GDM1 (cell line): ENCODE data around the gene HDAC11.
A peak's percentile ranks its signal among the peaks of the same experiment; 100 is the strongest.
"Not testable (repeated sequence)": the region's sequence is repeated elsewhere in the genome, so short reads cannot be mapped to it uniquely, and the experiment has no call there.

Experiments used
- DNase-seq: peaks from one replicate; lab custom pipeline; 2025; lab: John Stamatoyannopoulos, UW

HDAC11 gene

DNA sequence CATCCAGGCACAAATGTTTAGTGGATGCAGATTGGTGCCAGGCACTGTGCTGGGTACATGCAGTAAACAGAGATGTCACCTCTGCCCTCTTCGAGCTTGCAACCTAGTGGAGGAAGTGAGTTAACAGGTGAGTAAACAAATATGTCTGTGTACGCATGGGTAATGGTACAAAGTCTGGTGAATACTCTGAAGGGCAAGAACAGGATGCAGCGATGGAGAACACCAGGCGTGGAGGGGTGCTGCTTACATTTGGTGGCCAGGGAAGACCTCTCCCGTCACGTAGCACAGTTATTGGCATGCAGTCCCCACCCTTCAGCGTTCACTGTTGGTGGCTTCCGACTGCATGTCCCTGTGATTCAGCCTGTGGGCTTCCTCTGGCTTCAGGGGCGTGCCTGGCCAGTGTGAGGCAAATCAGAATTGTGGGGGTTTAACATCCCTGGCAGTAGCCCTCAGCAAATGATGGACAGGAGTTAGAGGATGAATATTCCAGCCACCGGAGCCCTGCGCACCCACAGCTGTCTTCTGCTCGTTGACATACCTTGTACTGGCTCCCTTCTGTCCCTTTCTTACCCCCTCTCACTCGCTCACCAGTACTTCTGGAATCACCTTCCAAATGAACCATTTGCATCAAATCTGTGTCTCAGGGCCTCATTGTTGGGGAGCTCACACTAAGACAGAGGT, 9.1 kb upstream of the HDAC11 start:
- DNase-seq: no peak

DNA sequence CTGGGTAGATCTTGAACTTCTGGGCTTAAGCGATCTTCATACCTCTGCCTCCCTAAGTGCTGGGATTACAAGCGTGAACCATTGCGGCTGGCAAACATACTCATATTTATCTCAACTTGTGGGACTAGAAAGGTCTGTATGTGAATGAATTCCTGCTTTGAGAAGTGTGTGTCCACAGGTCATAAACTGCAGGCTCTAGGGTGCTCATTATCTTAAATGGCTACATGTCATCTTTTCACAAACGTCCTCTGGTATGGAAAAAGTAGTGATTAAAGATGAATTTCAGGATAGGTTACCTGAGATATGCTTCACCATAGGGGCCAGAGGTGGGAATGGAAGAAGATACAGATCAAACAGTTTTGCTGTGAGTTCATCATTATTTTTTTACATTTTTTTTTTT, 7.8 kb upstream of the HDAC11 start:
- no peak for DNase-seq

DNA sequence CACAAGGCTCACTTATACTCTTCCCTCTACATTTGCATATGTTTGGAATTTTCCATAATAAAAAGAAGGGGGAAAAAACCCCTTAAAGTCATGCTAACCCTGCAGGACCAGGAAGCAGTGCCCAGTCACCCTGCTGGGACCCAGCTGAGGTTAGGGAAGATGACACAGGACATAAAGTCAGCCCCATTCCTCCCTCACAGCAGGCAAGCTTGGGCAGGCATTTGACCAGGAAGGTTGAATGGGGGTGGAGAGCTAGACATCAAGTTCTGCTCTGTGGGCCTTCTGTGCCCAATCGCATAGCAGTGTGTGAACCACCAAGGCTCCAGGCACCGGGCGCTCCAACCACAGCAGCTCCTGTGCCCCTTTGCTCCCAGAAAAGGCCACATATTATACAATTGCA, 7.1 kb upstream of the HDAC11 start:
- no peak for DNase-seq

DNA sequence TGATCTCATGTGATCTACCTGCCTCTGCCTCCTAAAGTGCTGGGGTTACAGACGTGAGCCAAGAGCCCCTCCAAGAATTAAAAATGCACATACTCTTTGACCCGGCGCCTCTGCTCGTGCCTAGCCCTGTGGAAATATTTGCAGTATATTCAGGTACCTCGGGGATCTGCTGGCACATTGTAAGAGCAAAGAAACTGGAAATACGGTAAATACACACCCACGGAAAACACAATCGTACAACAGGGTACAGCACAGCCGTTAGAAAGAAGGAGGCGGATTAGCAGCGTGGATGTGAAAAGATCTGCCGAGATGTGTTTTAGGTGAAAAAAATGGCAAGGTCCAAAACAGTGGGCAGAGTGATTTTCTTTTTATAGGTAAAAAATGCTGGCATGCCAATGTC, 6.1 kb upstream of the HDAC11 start:
- no peak for DNase-seq

DNA sequence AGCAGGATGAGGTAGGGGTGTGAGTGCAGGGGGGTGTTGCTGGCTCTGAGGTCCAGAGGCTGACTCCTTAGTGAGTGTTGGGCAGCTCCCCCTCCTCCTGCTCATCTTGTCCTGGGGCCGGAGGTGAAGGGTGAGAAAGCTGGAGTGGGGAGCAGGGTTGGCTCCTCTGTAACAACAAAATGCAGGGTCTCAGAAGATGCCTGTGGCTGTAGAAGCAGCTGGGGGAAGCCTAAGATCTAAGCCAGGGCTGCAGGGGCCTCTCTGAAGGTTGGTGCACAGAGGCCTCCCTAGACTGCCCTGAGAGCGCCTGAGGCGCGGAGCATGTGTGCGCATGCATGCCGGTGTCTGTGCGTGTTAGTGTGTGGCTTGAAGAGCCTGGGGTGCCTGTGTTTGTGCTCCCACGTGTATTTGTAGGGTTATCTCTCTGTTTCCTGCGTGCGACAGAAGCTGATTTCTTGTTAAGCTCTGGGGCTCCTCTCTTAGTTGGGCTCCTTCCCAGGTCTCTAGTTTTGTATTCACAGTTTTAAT, 5.3 kb upstream of the HDAC11 start:
- DNase-seq: no peak

DNA sequence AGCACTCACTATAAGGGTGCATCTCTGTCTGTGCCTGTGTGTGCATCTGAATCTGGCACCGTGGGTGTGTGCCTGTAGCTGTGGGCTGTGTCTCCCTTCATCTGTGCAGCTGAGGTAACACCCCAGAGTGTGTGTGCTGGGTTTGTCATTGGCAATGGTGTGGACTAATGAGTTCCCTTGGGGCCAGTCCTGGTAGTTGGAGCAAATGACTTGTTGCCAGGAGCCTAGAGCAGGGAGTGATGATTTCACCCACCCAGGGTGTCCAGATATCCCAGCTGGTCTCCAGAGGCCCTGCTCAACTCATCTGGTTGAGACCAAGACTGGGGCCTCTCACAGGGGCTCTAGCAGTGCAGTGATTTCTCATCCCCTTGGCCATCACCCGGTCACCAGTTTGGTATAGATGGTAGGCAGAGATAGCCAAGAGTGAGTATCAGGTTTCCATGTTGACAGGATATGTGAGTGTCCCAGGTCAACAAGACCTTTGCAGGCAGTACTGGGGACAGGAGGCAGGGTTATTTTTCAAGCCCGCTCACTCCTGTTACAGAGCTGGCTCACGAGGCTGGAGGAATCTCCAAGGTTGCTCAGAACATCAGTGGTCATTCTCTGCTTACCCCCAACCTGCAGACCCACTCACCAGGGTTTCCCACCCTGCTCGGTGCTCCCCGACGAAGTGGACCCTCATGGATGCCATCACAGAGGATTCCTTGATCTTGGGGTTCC, 4.1 kb upstream of the HDAC11 start:
- no peak for DNase-seq

DNA sequence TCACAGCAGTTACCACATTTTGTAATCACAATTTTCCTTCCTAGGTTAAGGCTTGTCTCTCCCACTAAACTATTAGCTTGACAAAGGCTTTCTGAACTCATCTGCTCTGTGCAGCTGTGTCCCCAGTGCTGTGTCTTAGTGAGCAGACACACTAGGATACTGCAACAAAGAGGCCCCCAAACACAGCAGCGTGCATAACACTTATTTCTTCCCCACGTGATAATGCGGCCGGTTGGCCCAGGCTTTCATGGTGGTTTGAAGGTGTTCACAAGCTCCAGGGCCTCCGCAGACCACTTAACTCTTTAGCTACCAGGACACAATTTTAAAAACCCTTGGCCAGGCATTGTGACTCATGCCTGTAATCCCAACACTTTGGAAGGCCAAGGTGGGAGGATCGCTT, 2.2 kb upstream of the HDAC11 start:
- no peak for DNase-seq

DNA sequence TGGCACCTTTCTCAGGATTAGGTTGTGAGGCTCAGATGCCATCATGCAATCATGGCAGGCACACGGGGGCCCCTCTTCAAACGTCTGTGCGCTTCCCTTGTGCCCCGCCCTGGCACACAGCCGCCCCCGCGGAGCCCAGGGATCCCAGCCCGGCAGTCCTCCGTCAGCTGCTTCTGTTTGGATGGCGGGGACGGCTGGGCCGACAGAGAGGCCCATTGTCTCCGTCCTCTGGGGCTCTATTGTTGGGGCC, 849 bp upstream of the HDAC11 start:
- no peak for DNase-seq

DNA sequence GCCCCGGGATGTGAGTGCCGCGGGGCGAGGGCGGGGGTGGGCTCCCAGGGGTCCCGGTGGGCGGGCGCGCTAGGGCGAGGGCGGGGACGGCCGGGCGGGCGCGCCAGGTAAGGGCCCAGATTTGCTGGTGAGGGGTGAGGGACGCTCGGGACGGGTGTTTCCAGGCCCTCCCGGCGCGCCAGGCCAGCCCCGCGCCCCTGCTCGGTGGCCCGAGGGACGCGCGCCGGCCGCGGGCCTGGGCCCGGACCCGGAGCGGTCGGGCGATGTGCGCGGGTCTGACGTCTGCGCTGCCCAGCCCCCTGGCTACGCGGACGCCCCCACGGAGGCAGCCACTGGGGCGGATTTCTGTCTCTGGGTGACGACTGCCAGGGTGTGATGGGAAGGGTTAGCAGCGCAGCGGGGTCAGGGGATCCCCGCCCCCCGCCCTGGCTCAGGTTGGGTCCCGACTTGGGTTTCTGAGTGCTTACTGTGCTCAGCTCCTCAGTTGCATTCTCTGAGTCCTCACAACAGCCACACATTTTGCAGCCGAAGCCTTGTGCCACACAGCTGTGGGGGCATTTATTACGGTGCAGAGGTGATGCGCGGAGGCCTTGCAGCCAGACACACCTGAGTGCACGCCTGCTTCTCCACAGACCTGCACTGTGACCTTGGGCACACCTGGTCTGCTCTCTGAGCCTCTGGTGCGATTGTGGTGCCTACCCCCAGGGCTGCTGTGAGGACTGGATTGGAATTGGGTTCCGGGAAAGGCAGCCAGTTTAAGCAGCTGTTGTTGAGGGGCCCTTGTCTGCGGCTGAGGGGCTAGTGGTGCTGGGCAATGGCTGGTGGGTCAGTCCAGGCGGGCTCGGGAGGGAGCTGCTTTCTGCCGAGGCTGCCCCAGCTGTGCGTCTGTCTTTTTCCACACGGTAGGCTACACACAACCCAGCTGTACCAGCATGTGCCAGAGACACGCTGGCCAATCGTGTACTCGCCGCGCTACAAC, 523 bp downstream of the HDAC11 start:
- no peak for DNase-seq

DNA sequence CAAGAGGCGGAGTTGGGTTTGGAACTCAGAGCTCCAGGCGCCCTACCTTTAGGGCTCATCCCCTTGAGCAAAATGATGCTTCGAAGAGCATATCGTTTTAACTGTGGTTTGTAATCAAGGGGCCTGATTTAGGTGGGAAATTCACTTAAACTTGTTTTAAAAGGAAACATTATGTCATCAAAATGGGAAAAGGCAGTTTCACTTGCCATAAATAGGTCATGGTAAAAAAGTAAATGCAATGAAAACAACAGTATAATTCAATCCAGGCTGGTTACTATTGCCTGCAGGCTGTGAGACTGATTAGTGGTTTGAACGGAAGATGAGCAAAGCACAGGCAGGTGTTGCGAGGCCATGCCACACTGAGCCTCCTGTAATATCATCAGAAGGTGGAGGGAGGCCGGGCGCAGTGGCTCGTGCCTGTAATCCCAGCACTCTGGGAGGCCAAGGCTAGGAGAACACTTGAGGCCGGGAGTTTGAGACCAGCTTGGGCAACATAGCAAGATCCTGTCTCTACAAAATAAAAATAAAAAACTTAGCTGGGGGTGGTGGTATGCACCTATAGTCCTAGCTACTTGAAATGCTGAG, 2.1 kb downstream of the HDAC11 start:
- no peak for DNase-seq

DNA sequence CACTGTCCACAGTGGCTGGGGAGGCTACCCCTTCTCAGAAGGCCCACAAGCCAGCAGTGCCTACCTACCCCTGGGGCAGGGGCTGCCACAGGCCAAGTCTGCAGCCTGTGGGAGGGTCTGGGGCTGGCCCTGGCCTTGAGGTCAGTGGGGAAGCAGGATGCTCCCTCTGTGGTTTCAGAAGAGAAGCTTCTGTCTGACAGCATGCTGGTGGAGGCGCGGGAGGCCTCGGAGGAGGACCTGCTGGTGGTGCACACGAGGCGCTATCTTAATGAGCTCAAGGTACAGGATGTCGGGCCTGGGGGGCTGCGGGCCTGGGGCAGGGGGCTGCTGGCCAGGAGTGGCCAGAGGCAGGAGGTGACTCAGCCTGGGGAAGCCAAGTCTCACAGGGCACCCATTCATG, 3.2 kb downstream of the HDAC11 start:
- no peak for DNase-seq

DNA sequence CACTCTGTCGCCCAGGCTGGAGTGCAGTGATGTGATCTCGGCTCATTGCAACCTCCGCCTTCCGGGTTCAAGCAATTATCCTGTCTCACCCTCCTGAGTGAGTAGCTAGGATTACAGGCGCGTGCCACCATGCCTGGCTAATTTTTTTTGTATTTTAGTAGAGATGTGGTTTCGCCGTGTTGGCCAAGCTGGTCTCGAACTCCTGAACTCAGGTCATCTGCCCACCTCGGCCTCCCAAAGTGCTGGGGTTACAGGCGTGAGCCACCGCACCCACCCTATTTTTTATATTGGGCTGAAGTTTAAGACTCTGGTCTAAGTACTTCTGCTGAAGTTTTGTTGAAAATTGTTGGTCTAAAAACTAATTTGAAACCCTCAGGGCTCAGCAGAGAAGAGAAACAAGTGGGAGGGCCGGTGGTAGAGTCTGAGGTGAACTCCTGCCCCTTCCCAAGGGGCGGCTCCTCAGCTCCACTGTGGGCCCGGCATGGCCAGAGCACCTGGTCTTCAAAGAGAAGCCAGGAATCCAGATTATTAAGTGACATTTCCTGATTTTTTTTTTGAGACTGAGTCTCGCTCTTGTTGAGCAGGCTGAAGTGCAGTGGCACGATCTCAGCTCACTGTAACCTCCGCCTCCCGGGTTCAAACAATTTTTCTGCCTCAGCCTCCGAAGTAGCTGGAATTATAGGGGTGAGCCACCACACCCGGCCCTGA, 4.0 kb downstream of the HDAC11 start:
- no peak for DNase-seq

DNA sequence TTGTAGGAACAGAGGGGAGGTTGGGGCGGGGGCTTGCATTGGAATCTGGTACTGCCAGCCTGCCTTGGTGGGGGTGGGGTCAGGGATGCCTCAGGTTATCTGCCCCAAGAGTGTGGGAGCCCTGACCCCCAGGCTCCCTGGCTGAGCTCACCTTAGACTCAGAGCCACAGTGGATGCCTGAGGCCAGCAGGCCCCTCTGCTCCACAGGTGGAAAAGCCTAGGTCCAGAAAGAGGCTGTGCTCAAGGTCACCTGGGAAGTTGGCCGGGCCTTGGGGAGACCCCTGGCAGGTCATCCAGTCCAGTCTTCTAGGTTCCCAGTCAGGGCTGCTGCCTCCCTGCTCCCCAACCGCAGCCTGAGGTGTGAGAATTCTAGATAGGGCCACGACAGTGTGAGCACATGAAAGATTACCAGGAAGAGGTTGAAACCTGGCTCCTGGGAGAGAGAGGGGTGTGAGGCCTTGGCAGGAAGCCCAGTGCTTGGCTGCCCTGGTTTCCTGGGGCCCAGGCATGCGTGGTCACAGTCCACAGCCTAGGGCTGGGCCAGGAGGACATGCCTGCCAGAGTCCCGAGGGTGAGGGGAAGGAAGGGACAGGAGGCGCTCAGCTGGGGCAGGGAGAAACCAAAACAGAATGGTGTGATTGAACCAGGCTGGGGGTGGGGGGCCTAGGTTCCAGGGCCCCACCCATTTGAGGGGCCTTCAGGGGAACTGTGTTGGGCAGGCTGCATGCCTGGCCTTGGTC, 4.9 kb downstream of the HDAC11 start:
- peak; percentile 37 for DNase-seq

DNA sequence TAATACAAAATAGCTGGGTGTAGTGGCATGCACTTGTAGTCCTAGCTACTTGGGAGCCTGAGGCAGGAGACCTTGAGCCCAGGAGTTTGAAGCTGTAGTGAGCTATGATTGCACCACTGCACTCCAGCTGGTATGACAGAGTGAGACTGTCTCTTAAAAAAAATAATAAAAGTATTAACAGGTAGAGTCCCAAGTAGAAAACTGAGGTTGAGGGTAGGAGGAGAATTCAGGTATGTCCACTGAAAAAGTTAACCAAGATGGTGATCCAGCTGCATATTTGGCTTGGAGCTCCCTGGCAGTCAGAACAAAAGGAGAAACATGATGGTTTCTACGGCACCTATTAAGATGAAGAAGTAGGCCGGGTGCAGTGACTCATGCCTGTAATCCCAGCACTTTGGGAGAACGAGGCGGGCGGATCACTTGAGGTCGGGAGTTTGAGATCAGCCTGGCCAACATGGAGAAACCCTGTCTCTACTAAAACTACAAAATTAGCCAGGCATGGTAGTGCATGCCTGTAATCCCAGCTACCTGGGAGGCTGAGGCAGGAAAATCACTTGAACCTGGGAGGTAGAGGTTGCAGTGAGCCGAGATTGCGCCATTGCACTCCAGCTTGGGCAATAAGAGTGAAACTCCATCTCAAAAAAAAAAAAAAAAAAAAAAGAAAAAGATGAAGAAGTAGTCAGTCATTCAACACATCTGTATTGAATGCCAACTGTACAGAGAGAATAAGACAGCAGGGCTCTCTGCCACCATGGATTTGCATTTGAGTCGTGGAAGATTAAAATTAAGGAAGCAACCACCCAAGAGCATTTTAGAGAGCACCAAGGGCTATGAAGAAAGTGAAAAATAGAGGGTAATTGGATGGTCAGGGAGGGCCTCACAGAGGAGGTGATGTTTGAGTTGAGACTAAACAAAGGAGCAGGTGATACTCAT, 5.8 kb downstream of the HDAC11 start:
- DNase-seq: not testable (repeated sequence)

DNA sequence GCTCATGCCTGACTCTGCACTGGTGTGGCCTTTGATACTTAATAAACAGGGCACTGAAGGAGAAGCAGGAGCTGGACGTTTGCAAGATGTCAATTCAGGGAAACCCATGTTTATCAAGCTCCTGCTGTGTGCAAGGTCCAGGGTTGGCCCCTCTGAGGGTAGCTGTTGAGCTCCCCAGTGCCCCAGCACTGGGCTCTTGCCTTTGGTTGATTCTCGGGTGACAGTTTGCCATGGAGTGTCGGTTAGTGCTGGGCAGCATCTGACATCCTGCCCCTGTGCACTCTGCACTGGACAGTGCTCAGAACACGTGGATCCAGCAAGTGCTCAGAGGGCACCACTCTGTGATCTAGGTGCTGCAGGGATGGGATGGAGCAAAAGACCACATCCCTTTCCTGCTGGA, 7.3 kb downstream of the HDAC11 start:
- no peak for DNase-seq

DNA sequence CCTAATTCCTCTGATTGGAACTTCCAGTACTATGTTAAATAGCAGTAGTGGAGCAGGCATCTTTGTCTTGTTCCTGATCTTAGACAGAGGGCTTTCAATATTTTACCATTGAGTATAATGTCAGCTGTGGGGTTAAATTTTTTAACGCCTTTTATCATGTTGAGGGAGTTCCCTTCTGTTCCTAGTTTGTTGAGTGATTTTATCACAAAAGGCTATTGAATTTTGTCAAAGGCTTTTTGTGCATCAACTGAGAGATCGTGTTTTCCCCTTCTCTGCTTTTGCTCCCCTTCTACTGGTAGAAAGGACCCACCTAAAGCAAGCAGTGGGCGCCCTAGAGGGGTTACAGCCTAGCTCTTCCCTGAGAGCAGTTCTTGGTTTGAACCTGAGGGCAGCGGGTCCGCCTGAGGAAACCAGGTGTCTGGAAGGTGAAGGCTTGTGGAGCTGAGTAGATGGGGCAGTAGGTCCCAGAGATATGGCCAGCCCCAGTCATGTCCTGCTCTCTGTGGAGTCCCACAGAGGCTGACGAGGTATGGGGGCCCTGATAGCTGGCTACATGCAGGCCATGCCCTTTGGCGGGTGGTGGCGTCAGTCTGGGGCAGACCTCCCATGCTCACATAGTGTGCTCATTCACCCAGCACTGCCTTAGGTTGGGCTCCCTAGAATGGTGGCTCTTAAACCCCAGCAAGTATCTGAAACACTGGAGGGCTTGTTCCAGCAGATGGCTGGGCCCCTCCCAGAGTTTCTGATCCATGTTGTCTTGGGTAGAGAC, 11.3 kb downstream of the HDAC11 start:
- DNase-seq: no peak

DNA sequence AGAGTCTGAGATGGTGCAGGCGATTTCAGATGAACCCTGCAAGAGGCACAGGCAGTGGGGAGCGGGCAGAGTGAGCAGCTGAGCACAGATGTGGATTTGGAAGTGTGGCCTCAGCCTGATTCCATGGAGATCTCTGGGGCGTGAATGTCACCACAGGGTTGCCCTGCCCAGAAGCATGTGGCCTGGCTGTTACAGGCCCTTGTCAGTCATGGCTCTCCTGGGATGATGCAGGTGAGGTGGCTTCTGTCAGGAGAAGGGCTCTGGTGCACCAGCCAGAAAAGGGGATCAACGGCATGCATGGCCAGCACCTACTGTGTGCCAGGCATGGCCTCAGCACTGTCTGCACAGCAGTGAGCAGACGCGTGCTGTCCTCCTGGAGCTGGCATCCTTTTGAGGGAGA, 11.9 kb downstream of the HDAC11 start:
- no peak for DNase-seq

DNA sequence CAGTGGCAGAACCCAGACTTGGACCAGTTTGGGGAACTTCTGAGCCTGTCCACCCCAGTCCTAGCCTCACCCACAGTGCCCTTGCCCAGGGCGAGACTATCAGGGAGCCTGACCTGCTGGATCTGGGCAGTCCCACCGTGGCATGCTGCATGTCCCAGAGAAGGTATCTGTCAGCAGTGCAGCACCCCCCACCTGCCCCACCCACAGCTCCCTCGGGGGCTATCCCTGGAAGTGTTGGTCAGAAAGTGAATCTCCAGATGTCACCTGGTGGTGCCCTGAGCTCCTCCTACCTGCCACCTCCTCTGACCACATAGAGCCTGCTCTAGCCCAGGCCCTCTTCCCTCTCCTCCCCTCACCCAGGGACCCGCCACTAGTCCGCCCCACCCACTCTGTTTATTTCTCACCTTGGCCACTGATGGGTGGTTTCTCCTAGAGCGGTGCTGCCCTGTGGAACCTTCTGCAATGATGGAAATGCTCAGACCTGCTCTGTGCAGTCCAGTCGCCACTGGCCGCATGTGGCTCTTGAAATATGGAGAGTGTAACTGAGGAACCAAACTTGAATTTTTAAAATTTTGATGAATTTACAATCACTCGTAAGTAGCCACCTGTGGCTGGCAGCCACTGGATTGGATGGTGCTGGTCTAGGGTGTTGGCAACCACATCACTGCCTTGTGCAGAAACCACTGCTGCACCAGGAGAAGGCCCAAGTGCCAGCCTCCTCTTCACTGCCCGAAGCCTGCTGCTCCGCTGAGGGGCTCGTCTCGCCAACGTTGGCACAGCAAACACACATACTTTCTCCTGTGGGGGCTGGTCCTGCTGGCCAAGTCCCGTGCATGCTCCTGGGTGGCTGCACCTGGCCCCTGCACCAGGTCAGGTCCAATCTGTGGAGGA, 13.1 kb downstream of the HDAC11 start:
- no peak for DNase-seq
